BE2C (cell line): ENCODE measurements around the gene ZFAND2B.

Experiments
- DNase-seq: peaks from one replicate; pipeline ENCODE4 v3.0.0-alpha.2; 2020
- H3K27me3 ChIP-seq: fragments of 250-450 bp; sonication (Bioruptor Pico); 2 replicates; pipeline ENCODE4 v1.5.1; 2020; ENCODE audit warnings: mild to moderate bottlenecking
- H3K36me3 ChIP-seq: fragments of 250-450 bp; sonication (Bioruptor Pico); 2 replicates; pipeline ENCODE4 v1.5.1; 2020; ENCODE audit warnings: mild to moderate bottlenecking
- H3K4me1 ChIP-seq: fragments of 250-450 bp; sonication (Bioruptor Pico); 2 replicates; pipeline ENCODE4 v1.5.1; 2020
- H3K4me3 ChIP-seq: 2 replicates; pipeline ENCODE4 v1.5.1; 2011; ENCODE audit warnings: low read depth, low read length
- H3K9me3 ChIP-seq: fragments of 250-450 bp; sonication (Bioruptor Pico); 2 replicates; pipeline ENCODE4 v1.5.1; 2020
- TF ChIP-seq, protein P1 (sequence below): IDR thresholded peaks from 2 replicates; pipeline ENCODE4 v1.5.1; 2012; ENCODE audit warnings: mild to moderate bottlenecking, low read depth, low read length

Gene ZFAND2B

DNA sequence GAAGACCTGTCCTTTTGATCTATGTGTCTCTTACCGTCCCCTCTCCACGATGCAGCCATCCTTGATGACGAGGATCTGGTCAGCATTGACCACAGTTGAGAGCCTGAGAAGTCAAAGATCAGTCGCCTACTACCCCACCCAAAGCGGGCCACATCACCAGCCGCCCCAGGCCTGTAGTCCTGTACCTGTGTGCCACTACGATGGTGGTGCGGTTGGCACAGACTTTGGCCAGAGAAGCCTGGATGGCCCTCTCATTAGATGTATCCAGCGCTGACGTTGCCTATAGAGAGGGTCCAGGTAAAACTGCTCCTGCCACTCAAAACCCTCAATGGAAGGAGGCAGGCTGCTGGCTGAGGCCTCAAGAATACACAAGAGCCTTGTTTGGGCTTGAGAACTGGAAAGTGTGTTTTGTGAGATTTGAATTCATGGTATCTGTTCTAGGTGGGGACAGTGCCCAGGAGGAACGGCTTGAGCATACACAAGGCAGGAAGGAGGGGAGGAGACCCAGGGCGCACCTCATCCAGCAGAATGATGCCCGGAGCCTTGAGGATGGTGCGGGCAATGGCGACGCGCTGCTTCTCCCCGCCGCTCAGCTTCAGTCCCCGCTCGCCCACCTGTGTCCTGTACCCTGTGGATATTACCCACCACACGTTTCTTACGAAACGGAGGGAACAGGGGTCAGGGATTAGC, 3.8 kb downstream of the ZFAND2B start:
- Histone ChIP-seq H3K27me3 (no peaks in the 10 kb centered on the region), H3K4me1 (peaks cover 11% of the 10 kb centered on the region), H3K4me3 (no peak overlapping the region), H3K9me3 (no peaks in the 10 kb centered on the region), H3K36me3 (peaks cover 54% of the 10 kb centered on the region)
- TF ChIP-seq, protein P1, sequence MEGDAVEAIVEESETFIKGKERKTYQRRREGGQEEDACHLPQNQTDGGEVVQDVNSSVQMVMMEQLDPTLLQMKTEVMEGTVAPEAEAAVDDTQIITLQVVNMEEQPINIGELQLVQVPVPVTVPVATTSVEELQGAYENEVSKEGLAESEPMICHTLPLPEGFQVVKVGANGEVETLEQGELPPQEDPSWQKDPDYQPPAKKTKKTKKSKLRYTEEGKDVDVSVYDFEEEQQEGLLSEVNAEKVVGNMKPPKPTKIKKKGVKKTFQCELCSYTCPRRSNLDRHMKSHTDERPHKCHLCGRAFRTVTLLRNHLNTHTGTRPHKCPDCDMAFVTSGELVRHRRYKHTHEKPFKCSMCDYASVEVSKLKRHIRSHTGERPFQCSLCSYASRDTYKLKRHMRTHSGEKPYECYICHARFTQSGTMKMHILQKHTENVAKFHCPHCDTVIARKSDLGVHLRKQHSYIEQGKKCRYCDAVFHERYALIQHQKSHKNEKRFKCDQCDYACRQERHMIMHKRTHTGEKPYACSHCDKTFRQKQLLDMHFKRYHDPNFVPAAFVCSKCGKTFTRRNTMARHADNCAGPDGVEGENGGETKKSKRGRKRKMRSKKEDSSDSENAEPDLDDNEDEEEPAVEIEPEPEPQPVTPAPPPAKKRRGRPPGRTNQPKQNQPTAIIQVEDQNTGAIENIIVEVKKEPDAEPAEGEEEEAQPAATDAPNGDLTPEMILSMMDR, result no peak
- DNase-seq, result no peak

DNA sequence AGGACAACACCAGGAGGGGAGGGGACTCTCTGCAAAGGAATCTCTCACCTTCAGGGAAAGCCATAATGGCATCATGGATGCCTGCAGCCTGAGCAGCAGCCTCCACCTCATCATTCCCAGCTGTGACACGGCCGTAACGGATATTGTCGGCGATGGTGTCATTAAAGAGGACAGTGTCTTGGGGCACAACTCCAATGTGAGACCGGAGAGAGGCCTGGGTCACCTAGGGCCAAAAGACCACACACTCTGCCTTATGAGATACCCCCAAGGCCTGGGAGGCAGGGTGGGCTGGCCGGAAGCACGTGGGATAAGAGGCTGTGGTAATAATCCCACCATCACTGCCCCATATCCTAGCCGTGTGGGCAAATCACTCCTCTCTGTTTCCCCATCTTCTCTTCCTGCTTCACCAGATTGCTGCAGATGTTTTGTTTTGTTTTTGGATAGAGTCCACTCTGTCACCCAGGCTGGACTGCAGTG, 4.3 kb downstream of the ZFAND2B start:
- TF ChIP-seq, protein P1, result no peak
- H3K4me1 ChIP-seq, result peaks cover 11% of the 10 kb centered on the region
- H3K9me3 ChIP-seq, result no peaks in the 10 kb centered on the region
- peaks cover 60% of the 10 kb centered on the region for H3K36me3 ChIP-seq
- H3K4me3 ChIP-seq, result no peak overlapping the region
- DNase-seq, result no peak
- no peaks in the 10 kb centered on the region for H3K27me3 ChIP-seq

DNA sequence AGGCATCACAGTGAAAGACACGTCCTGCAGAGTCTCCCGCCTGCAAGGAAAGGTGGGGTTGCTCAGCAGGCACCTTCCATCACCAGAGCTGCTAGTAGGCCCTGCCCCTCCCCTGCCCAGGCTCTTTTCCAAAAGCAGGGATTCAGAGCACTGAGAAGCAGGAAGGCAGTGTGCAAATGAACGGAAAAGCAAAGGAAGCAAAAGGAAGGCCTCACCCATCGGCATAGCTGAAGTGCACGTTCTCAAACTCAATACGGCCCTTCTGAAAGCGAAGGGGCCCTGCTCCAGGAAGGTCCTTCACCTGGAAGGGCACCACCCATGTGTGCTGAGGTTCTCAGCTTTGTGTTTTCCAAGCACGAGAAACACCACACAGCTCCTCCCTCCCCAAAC, 6.4 kb downstream of the ZFAND2B start:
- TF ChIP-seq, protein P1, result no peak
- peaks cover 68% of the 10 kb centered on the region for H3K36me3 ChIP-seq
- H3K9me3 ChIP-seq, result no peaks in the 10 kb centered on the region
- no peak overlapping the region for H3K4me3 ChIP-seq
- no peak for DNase-seq
- peaks cover 4% of the 10 kb centered on the region for H3K4me1 ChIP-seq
- no peaks in the 10 kb centered on the region for H3K27me3 ChIP-seq

DNA sequence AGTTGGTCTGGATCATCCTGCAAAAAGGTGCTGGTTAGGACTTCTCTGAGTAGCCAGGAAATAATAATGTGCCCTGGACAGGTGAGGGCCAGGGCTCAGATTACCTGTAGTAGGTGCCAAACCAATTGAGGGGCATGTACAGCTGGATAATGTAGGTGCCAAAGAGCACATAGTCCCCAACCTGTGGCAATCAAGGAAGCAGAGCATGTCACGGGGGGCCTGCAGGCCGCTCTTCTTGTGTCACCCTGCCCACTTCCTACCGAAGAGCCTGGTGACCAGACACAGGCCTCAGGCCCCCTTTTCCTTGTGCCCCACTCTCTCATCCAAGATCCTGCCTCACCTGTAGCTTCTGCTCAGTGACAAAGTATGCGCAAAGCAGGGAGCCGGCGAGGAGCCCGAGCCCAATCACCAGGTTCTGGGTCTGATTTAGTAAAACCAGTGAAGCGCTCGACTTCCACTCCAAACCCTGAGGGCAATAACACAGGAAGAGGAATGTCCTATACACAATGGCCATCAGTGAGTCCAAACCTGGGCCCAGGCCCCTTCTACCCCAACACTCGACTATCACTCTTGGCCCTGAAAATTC, 7.0 kb downstream of the ZFAND2B start:
- peaks cover 68% of the 10 kb centered on the region for H3K36me3 ChIP-seq
- no peak overlapping the region for H3K4me3 ChIP-seq
- no peaks in the 10 kb centered on the region for H3K27me3 ChIP-seq
- TF ChIP-seq, protein P1, result no peak
- no peak for DNase-seq
- H3K4me1 ChIP-seq, result no peaks in the 10 kb centered on the region; the same call in 1 of the 2 replicates
- no peaks in the 10 kb centered on the region for H3K9me3 ChIP-seq

DNA sequence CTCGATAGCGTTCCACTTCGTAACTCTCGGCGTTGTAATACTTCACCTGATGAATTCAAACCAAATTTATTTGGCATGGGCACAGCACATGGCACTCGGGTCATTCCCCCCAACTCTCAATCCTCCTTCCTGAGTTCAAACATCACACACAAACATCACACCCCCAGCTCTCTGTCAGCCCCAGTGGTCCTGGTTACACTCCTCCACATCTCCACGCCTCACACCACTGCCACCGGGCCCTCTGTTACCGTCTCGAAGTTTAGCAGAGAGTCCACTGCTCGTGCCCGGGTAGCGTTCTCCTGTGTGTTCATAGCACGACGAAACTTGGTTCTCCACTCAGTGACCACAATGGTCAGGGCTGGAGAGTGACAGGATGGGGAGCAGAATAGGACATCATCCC, 7.6 kb downstream of the ZFAND2B start:
- TF ChIP-seq, protein P1, result no peak
- Histone ChIP-seq H3K9me3 (no peaks in the 10 kb centered on the region), H3K4me1 (peaks cover 2% of the 10 kb centered on the region), H3K36me3 (peaks cover 67% of the 10 kb centered on the region), H3K4me3 (no peak overlapping the region), H3K27me3 (no peaks in the 10 kb centered on the region)
- no peak for DNase-seq

DNA sequence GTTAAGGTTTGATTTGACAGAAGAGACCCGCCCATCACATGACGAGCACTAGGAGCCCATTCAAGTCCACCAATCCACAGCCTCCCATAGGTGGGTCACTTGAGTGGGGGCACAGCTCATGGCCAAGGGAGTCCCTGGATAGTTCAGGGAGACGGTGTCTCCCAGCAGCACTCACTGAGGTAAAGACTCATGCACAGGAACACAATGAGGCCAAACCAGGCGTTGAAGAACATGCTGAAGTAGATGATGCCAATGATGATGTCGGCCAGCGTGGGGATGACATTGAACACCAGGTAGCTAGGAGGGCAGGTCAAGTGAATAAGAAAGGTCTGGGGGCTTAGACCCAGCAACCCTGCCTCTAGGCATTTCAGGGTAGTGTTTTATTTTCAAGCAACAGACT, 8.2 kb downstream of the ZFAND2B start:
- TF ChIP-seq, protein P1, result no peak
- no peak overlapping the region for H3K4me3 ChIP-seq
- H3K4me1 ChIP-seq, result peaks cover 5% of the 10 kb centered on the region
- peaks cover 69% of the 10 kb centered on the region for H3K36me3 ChIP-seq
- H3K27me3 ChIP-seq, result no peaks in the 10 kb centered on the region
- H3K9me3 ChIP-seq, result no peaks in the 10 kb centered on the region
- no peak for DNase-seq
